Naive thymus-derived CD8-positive, alpha-beta T cell (primary cell): ENCODE results near the gene SPATA16. TPM values are rescaled to one million over a fixed set of nuclear protein-coding genes. Genes with fewer than 3 reads are reported as not detected.

Experiments used
- ATAC-seq, 2 donors: fragments of 150-1000 bp; cut with Tn5 transposase in 1 of 2; sonication (Bioruptor Pico), chemical (Tn5 transposase) in 1 of 2; 1 replicate in 1 of 2; 2 replicates in 1 of 2; pipeline ENCODE4 v1.10.0; 2021; ENCODE audit warnings: mild to moderate bottlenecking in 2 of 2, moderate library complexity in 2 of 2
- POLR2A ChIA-PET: fragments of 350-600 bp; sonication (Branson Sonifier 250); formaldehyde crosslinking; loops from one replicate; lab custom pipeline; 2021; ENCODE audit warnings: antibody characterized with exemption; lab: Charles Lee
- DNase-seq, 10 donors: peaks; one replicate each; pipeline versions ENCODE4 v3.0.0 to v3.0.0-alpha.2; 2020 to 2022
- H3K27ac Mint-ChIP-seq, 10 donors: one replicate each; pipeline ENCODE4 v1.8.0; 2020 to 2022; ENCODE audit warnings: mild to moderate bottlenecking in 10 of 10, mixed read lengths in 10 of 10, moderate library complexity in 4 of 10, inconsistent platforms in 1 of 10
- H3K27me3 Mint-ChIP-seq, 5 donors: one replicate each; pipeline ENCODE4 v1.8.0; 2021 to 2022; ENCODE audit warnings: mixed read lengths in 5 of 5
- H3K36me3 Mint-ChIP-seq, 3 donors: one replicate each; pipeline ENCODE4 v1.8.0; 2020 to 2022; ENCODE audit warnings: mixed read lengths in 3 of 3, mild to moderate bottlenecking in 2 of 3, inconsistent platforms in 1 of 3
- H3K4me1 Mint-ChIP-seq, 4 donors: one replicate each; pipeline ENCODE4 v1.8.0; 2021 to 2022; ENCODE audit warnings: mixed read lengths in 4 of 4
- H3K4me3 Mint-ChIP-seq, 10 donors: one replicate each; pipeline ENCODE4 v1.8.0; 2020 to 2022; ENCODE audit warnings: mild to moderate bottlenecking in 10 of 10, mixed read lengths in 10 of 10, moderate library complexity in 6 of 10, inconsistent platforms in 1 of 10
- H3K9me3 Mint-ChIP-seq, 9 donors: one replicate each; pipeline ENCODE4 v1.8.0; 2020 to 2022; ENCODE audit warnings: mixed read lengths in 9 of 9, mild to moderate bottlenecking in 3 of 9, inconsistent platforms in 1 of 9, moderate library complexity in 1 of 9
- polyA plus RNA-seq, 3 donors: library from polyadenylated mRNA; unstranded; fragments of 300-500 nt; fragmentation: Illumina TruSeq; gene quantifications; one replicate each; pipeline ENCODE4 v1.2.3, GENCODE V29; 2021
- total RNA-seq, 8 experiments: library from RNA in 2 of 8; stranded (reverse) in 2 of 8; gene quantifications; one replicate each; pipeline ENCODE4 v1.2.3 and lab custom pipeline; 2021 to 2026

SPATA16 gene
- total and polyA plus RNA-seq, 5 experiments from 2014 or later = not detected

DNA sequence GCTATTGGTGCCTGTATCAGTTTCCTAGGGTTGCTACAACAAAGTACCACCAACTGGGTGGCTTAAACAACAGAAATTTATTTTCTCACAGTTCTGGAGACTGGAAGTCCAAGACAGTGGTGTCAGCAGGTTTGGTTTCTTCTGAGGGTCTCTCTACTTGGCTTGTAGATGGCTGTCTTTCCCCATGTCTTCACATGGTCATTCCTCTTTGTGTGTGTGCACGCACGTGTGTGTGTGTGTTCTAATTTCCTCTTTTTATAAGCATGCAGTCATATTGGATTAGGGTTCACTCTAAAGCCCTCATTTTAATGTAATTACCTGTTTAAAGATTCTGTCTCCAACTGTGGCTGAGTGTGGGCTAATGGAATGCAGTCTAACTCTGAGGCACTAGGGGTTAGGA, 182.5 kb downstream of the SPATA16 start:
- Mint-ChIP-seq H3K36me3 (no peaks in the 10 kb centered on the region), H3K4me1 (no peaks in the 10 kb centered on the region), H3K9me3 (peaks cover 0 to 12% (median 0%) of the 10 kb centered on the region in 9 donors), H3K27me3 (peaks cover 0 to 2% (median 0%) of the 10 kb centered on the region in 5 donors), H3K4me3 (no peak overlapping the region), H3K27ac (no peak overlapping the region)
- DNase-seq = no peak
- POLR2A ChIA-PET = no interaction called here
- no peak for ATAC-seq

DNA sequence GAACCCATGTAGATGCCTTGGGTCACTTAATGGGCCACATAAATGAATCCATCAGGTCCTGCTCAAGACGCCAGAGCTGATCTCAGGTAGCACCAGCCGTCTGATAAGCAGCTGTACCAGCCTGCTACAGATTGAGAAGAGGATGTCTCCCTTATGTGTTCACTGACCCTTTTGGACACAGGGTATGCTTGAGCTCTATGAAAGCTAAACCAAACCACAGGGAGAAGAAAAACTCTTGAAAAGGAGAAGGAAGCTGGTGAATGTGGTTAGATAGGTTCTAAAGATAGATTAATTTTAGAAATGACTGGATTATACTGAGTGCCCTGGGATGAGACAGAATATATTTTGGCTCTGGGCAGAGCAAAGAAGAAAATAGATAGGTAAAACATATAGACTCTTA, 187.5 kb downstream of the SPATA16 start:
- Mint-ChIP-seq H3K27ac (no peak overlapping the region), H3K4me3 (no peak overlapping the region), H3K36me3 (no peaks in the 10 kb centered on the region), H3K9me3 (peaks cover 0 to 8% (median 2%) of the 10 kb centered on the region in 9 donors), H3K27me3 (peaks cover 0 to 2% (median 0%) of the 10 kb centered on the region in 5 donors), H3K4me1 (no peaks in the 10 kb centered on the region)
- POLR2A ChIA-PET = no interaction called here
- ATAC-seq (no peak), DNase-seq (no peak)

DNA sequence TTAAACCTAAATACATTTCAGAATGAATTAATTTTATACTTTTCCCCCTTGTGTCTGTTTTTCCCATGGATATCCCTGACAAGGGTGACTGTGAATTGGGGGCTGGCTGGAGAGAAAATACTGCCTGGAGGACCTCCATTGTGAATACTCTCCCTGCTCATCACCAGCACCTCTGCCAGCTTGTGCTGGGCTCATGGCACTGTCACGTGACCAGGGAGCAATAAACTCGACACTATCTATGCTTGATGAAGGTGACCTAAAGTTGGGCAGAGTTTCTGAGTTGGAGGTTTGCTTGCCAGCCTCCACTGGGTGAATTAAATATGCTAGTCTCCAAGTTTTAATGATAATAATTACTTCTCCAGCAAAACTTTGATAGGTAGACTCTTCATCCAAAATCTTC, 189.5 kb downstream of the SPATA16 start:
- peaks cover 0 to 2% (median 0%) of the 10 kb centered on the region in 5 donors for H3K27me3 Mint-ChIP-seq
- DNase-seq = no peak
- peaks cover 0 to 8% (median 2%) of the 10 kb centered on the region in 9 donors for H3K9me3 Mint-ChIP-seq
- no peaks in the 10 kb centered on the region for H3K4me1 Mint-ChIP-seq
- H3K4me3 Mint-ChIP-seq = no peak overlapping the region
- H3K27ac Mint-ChIP-seq = no peak overlapping the region
- POLR2A ChIA-PET = no interaction called here
- H3K36me3 Mint-ChIP-seq = no peaks in the 10 kb centered on the region
- no peak for ATAC-seq

DNA sequence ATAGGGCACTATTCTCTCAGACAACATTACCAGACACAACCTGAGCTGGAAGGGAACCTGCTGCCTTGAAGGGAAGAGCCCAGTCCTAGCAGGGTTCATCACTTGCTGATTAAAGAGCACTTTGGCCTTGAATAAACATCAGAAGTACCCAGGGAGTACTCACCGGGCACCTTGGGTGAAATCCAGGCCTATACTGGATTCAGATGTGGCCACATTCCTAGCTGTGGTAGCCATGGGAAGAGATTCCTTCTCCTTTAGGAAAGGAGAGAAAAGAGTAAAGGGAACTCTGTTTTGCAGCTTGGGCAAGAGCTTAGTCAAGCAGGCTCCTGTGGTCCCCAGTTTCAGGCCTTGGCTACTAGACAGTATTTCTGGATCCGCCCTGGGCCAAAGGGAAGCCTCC, 195.0 kb downstream of the SPATA16 start:
- ATAC-seq (no peak), DNase-seq (no peak)
- H3K36me3 Mint-ChIP-seq = no peaks in the 10 kb centered on the region
- peaks cover 0 to 3% (median 0%) of the 10 kb centered on the region in 5 donors for H3K27me3 Mint-ChIP-seq
- POLR2A ChIA-PET = no interaction called here
- H3K4me3 Mint-ChIP-seq = no peak overlapping the region
- peaks cover 0 to 8% (median 0%) of the 10 kb centered on the region in 9 donors for H3K9me3 Mint-ChIP-seq
- H3K4me1 Mint-ChIP-seq = no peaks in the 10 kb centered on the region
- no peak overlapping the region for H3K27ac Mint-ChIP-seq

DNA sequence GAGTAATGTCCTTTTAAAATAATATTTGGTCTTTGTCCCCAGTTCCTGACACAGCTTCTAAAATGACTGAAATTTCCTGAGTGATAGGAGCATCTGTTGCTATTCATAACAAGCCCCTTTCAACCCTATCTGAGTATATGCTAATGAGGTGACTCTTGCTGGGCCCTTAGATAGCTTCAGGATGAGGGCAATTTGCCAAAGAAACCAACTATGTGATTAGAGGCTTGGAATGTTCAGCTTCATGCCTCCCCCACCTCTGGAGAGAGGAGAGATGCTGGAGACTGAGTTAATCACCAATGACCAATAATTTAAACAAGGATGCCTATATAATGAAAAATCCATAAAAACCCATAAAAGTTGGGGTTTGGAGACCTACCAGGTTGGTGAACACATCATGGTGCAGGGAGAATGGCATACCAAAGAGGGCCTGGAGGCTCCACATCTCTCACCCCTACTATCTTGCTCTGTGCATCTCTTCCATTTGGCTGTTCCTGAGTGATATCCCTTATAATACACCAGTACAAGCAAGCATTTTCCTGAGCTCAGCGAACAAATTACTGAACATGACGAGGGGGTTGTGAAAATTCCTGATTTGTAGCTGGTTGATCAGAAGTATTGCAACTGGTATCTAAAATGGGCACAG, 201.3 kb downstream of the SPATA16 start:
- Mint-ChIP-seq H3K27ac (no peak overlapping the region), H3K4me1 (no peaks in the 10 kb centered on the region), H3K4me3 (no peak overlapping the region), H3K9me3 (no peaks in the 10 kb centered on the region), H3K27me3 (peaks cover 0 to 15% (median 2%) of the 10 kb centered on the region in 5 donors), H3K36me3 (no peaks in the 10 kb centered on the region)
- no peak for DNase-seq
- POLR2A ChIA-PET = no interaction called here
- no peak for ATAC-seq

DNA sequence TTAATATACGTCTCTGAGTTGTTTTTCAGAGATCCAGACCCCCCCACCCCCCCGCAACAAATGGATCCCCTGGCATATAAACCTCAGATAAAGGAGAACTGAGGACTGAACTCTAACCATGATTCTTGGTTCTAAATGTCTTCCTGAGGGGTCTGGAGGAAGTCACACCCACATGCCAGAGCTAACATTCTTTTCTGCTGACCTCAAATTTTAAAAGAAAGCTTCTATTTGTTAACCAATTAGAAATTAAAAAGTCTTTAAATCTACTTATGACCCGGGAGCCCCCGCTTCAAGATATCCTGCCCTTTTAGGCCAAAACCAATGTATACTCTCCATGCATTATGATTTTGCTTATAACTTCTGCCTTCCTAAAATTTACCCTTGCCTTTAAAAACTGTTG, 202.2 kb downstream of the SPATA16 start:
- Mint-ChIP-seq H3K4me1 (no peaks in the 10 kb centered on the region), H3K4me3 (no peak overlapping the region), H3K36me3 (no peaks in the 10 kb centered on the region), H3K9me3 (no peaks in the 10 kb centered on the region), H3K27me3 (peaks cover 0 to 15% (median 2%) of the 10 kb centered on the region in 5 donors), H3K27ac (no peak overlapping the region)
- DNase-seq (no peak), ATAC-seq (no peak)
- POLR2A ChIA-PET = no interaction called here

DNA sequence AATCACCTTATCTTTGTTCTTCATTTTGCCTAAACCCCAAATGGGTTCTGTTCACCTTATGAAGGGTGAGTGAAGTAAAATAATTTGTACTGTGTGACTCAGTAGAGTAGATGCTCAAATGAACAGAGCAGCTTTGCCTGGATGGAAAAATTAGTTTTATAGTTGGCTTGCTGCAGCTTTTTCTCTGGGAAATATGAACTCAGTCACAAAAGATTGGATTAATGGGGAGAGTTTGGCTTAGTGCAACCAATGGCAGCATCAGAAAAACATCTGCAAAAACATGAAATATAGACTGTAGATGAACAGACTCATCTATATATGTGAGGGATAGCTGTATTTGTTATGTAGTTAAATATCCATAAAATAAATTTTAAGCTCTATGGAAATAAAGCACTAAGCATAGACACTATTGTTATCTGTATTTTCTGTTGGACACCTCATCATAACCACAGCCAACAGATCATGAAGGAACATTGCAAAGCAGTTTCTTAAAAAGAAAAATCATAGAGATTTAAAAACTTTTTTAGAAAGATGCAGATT, 209.2 kb downstream of the SPATA16 start:
- Mint-ChIP-seq H3K27me3 (peaks cover 0 to 9% (median 0%) of the 10 kb centered on the region in 5 donors), H3K9me3 (no peaks in the 10 kb centered on the region), H3K4me1 (no peaks in the 10 kb centered on the region), H3K27ac (no peak overlapping the region), H3K36me3 (no peaks in the 10 kb centered on the region), H3K4me3 (no peak overlapping the region)
- no peak for DNase-seq
- POLR2A ChIA-PET = no interaction called here
- ATAC-seq = no peak

DNA sequence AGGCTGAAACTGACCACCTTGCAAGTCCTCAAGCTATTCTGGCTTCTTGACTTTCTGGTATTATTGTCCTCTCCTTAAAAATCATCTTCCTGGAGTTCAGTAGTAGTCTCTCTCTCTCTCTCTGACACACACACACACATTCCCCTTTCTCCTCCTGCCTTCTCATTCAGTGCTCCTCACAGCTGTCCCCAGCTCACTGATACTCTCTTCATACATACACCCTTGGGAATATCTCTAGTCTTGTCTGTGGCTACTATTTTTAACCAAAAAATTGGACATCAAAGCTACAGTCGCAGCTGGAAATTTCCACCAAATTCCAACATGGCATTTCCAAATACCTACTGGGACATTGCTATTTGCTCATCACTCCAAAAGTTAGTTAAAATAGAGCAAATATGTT, 211.6 kb downstream of the SPATA16 start:
- peaks cover 0 to 11% (median 0%) of the 10 kb centered on the region in 5 donors for H3K27me3 Mint-ChIP-seq
- no peaks in the 10 kb centered on the region for H3K36me3 Mint-ChIP-seq
- no peaks in the 10 kb centered on the region for H3K9me3 Mint-ChIP-seq
- H3K27ac Mint-ChIP-seq = no peak overlapping the region
- POLR2A ChIA-PET = no interaction called here
- no peaks in the 10 kb centered on the region for H3K4me1 Mint-ChIP-seq
- no peak overlapping the region for H3K4me3 Mint-ChIP-seq
- ATAC-seq (no peak), DNase-seq (no peak)

DNA sequence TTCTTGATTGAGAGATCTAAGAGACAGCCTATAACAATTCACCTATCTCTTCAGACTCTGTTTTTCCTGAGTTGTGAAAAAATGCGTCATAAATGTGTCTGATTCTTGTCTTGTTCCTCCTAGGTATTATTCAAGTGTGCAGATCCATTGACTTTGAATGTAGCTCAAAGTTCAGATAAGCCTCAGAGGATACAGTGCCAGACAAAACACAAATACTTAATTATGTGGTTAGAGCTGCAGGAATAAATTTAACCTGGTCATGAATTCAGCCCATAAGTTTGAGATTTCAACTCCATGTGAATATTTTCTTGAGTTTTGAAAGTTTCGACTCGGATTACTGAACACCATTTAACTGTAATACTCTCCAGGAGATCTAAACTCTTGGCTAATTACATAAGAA, 216.5 kb downstream of the SPATA16 start:
- Mint-ChIP-seq H3K27ac (no peak overlapping the region), H3K9me3 (no peaks in the 10 kb centered on the region), H3K4me1 (no peaks in the 10 kb centered on the region), H3K4me3 (no peak overlapping the region), H3K36me3 (no peaks in the 10 kb centered on the region), H3K27me3 (peaks cover 0 to 7% (median 0%) of the 10 kb centered on the region in 5 donors)
- POLR2A ChIA-PET = no interaction called here
- DNase-seq (no peak), ATAC-seq (no peak)

DNA sequence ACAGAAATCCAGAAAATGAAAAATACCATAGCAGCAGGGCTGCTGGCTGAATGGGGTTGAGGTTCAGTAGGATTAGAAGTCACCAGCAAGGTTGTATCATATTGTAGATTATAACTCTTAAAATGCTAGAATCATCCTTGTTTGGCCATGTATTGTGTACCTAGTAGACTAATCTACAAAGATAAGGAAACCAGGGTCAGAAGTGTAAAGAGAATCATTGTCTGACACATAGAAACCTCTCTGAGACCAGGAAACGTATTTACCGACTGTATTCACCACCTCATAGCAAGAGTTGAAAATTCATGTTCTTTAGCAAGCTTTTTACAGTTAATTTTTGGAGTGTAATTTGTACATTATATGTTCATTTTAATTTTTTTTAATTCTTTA, 221.7 kb downstream of the SPATA16 start:
- H3K27me3 Mint-ChIP-seq = peaks cover 0 to 4% (median 0%) of the 10 kb centered on the region in 5 donors
- H3K9me3 Mint-ChIP-seq = no peaks in the 10 kb centered on the region
- H3K27ac Mint-ChIP-seq = no peak overlapping the region
- POLR2A ChIA-PET = no interaction called here
- no peaks in the 10 kb centered on the region for H3K4me1 Mint-ChIP-seq
- ATAC-seq (no peak), DNase-seq (no peak)
- H3K4me3 Mint-ChIP-seq = no peak overlapping the region
- no peaks in the 10 kb centered on the region for H3K36me3 Mint-ChIP-seq

DNA sequence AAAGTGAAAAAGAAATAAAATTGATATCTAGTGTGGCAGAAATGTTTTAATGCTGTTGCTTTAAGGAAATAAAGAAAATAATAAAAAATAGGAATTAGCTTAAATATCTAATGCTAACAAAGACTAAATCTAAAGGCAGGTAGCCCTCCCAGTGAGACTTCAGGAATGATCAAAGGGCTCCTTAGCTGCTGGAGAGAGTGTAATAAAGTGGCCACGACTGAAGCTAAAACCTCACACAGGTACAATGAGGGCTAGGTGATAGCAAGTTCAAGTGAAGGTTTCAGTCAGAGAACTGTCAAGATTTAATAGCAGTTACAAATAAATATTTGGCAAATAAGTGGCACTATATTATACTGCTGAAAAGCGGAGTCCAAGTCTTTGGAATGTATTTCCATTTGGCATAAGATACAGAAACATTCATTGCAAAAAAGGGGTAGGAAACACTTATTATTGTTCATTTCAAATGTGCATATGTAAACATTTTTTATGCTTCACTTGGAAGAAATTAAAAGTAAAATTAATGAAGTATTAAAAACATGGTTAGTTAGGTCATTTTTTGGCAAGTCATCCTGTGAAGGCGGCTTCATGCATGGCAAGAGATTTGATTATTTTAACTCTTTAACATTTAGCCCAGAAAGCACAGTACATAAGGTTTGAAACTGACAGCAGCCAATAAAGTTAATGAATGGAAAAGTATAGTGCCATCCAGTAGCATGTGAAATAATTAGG, 222.3 kb downstream of the SPATA16 start:
- peaks cover 0 to 4% (median 2%) of the 10 kb centered on the region in 5 donors for H3K27me3 Mint-ChIP-seq
- no peak overlapping the region for H3K27ac Mint-ChIP-seq
- H3K4me1 Mint-ChIP-seq = no peaks in the 10 kb centered on the region
- ATAC-seq (no peak), DNase-seq (no peak)
- POLR2A ChIA-PET = no interaction called here
- H3K36me3 Mint-ChIP-seq = no peaks in the 10 kb centered on the region
- H3K4me3 Mint-ChIP-seq = no peak overlapping the region
- H3K9me3 Mint-ChIP-seq = no peaks in the 10 kb centered on the region

DNA sequence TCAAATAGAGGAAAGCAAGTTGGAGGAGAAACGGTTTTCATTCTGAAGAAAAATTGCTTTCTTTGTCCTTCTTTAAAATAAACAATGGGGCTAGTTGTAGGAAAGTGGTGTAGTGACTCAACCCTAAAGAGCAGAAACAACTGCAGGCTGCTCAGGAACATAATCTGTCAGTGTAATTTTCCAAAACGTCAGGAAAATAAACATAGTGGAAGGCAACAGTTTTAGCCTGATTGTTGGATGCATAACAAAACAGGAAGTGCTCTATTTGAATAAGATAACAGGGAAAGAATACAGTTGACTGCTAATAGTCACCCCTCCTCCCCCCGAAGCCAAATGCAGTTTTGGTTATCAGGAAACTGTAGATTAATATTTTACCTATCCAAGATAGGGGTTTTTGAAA, 222.9 kb downstream of the SPATA16 start:
- POLR2A ChIA-PET = no interaction called here
- no peak for DNase-seq
- no peaks in the 10 kb centered on the region for H3K36me3 Mint-ChIP-seq
- no peak overlapping the region for H3K27ac Mint-ChIP-seq
- no peak for ATAC-seq
- no peaks in the 10 kb centered on the region for H3K4me1 Mint-ChIP-seq
- H3K9me3 Mint-ChIP-seq = no peaks in the 10 kb centered on the region
- H3K27me3 Mint-ChIP-seq = peaks cover 0 to 8% (median 3%) of the 10 kb centered on the region in 5 donors
- H3K4me3 Mint-ChIP-seq = no peak overlapping the region

DNA sequence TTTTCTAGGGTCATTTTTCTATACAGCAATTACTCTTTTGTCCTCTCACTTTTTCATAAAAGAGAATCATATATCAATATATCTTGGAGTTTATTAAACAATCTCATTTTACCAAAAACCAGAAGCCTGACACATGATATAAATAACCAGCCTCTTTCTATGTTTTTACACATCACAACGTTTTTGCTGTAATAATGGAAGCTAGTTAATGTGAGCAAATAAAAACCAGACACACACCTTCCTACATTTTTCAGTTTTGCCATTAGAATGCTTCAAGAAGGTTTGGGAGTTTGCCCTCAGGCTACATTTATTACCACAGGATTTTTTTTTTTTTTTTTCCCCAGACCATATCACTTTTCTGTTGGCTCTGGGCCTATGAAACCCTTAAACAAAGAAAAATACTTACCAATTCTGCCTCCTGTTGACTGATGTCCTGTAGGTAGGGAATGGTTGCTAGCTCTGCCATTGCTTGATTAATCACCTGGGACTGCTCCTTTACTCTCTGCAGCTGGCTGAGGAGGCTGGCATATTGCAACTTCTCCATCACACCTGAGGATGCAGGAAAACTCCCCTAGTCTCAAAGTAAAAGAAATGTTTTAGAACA, 225.0 kb downstream of the SPATA16 start:
- H3K4me3 Mint-ChIP-seq = no peak overlapping the region
- no peaks in the 10 kb centered on the region for H3K36me3 Mint-ChIP-seq
- POLR2A ChIA-PET = no interaction called here
- H3K9me3 Mint-ChIP-seq = peaks cover 0 to 11% (median 0%) of the 10 kb centered on the region in 9 donors
- no peak overlapping the region for H3K27ac Mint-ChIP-seq
- H3K27me3 Mint-ChIP-seq = peaks cover 0 to 27% (median 7%) of the 10 kb centered on the region in 5 donors
- ATAC-seq (no peak), DNase-seq (no peak)
- no peaks in the 10 kb centered on the region for H3K4me1 Mint-ChIP-seq
